ENCODE measurements around the gene KRTAP20-3.

DNA sequence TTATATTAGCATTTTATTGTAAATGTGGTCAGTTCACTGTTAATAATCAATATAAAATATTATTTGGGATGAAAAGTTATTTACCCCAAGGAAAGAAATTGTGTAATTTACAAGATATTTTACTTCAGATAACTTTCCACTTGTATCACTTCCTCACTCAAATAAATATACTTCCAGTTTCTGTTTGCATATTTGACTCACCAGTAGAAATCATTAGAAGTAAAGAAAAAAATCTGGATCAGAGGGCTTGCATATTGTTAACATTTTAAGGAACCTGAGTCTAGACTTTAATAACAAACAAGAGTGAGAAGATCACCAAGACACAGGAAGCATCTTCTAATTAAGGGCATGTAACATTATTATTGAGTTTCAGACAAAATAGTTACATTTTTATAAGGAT lies 22.6 kb upstream of the KRTAP20-3 start:
- no peak for TF ChIP-seq CREB1 (IDR thresholded peaks at IDR 0.05; ENCODE audit: low read depth)
- no peak for TF ChIP-seq RAD21 (IDR thresholded peaks at IDR 0.05; ENCODE audit: insufficient read depth, low read depth, low read length)
- TF ChIP-seq, protein P1, sequence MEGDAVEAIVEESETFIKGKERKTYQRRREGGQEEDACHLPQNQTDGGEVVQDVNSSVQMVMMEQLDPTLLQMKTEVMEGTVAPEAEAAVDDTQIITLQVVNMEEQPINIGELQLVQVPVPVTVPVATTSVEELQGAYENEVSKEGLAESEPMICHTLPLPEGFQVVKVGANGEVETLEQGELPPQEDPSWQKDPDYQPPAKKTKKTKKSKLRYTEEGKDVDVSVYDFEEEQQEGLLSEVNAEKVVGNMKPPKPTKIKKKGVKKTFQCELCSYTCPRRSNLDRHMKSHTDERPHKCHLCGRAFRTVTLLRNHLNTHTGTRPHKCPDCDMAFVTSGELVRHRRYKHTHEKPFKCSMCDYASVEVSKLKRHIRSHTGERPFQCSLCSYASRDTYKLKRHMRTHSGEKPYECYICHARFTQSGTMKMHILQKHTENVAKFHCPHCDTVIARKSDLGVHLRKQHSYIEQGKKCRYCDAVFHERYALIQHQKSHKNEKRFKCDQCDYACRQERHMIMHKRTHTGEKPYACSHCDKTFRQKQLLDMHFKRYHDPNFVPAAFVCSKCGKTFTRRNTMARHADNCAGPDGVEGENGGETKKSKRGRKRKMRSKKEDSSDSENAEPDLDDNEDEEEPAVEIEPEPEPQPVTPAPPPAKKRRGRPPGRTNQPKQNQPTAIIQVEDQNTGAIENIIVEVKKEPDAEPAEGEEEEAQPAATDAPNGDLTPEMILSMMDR (IDR thresholded peaks at IDR 0.05 in 2 of 3, conservative IDR thresholded peaks at IDR 0.05 in 1 of 3; ENCODE audit: control insufficient read depth in 2 of 3, extremely low read depth in 1 of 3, insufficient read depth in 1 of 3, low read depth in 3 of 3, low read length in 3 of 3), result no peak
- TF ChIP-seq ZBED1 (IDR thresholded peaks at IDR 0.05; ENCODE audit: borderline replicate concordance), result no peak
- TF ChIP-seq POLR2A (IDR thresholded peaks at IDR 0.05; ENCODE audit: low read depth, low read length), result no peak
- no peak for TF ChIP-seq KDM1A (IDR thresholded peaks at IDR 0.05; ENCODE audit: borderline replicate concordance)

All from GM12878 (cell line).